OCI-LY7 (cell line): ENCODE data around the gene CEP72.

Experiments
- CTCF ChIP-seq: fragments of 200-600 bp; sonication (generic); conservative IDR thresholded peaks from 2 replicates; pipeline ENCODE4 v1.5.1; 2014; ENCODE audit warnings: mild to moderate bottlenecking, antibody characterized with exemption, low read length, moderate library complexity, mixed read lengths
- EZH2phosphoT487 ChIP-seq: fragments of 200-600 bp; sonication (generic); IDR thresholded peaks from 2 replicates; pipeline ENCODE4 v1.6.1; 2018; ENCODE audit warnings: low read depth, borderline replicate concordance, mild to moderate bottlenecking, mixed run types, antibody characterized with exemption, low read length, moderate library complexity, mixed read lengths

DNA sequence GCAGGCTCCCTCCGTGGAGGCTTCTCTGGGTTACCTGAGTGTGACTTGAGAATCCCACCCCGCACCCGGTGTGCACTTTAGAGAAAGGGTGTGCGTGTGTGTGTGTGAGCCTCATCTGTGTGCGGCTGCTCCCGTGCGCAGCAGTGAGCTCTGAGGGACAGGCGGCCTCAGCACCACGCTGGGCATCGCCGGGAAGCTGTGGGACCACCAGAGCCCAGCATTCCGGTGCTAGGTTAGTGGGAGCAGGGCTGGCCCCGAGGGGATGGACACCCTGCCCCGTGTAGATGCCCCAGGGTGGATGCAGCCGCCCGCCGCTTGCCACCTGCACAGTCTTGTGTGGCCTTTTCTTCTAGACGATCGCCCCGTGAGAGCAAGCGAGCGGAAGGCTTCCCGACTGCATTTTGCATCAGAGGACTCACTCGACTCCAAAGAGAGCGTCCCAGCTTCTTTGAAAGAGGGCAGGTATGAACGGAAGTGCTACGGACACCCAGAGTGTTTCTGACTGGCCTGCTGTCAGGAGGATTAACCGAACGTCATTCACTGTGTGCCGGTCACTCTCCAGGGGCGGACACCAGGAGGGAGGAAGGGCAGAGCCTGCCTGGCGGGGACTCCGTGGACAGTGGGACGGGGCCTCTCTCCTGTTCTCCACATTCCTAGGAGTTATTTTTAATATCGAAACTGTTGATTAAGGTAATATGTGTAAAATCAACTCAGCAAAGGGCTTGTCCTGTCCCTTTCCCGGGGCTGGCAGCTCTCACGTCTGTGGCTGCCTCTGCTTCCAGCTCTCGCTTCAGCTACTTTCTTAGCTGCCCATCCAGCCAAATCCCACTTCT, 12.2 kb downstream of the CEP72 start:
- TF ChIP-seq CTCF: no peak
- TF ChIP-seq EZH2phosphoT487: no peak
